Gastroesophageal sphincter (tissue), 3 donors: ENCODE data around the gene CAMKK1.

Experiments
- EP300 ChIP-seq: sonication (generic); formaldehyde crosslinking; IDR thresholded peaks from one replicate; pipeline ENCODE4 v1.6.1; 2017; ENCODE audit warnings: antibody characterized with exemption, mild to moderate bottlenecking
- POLR2A ChIP-seq, 2 donors: fragments of 450-650 bp; IDR thresholded peaks; one replicate each; pipeline ENCODE4 v1.6.1; 2017; ENCODE audit warnings: antibody characterized with exemption in 2 of 2, mild to moderate bottlenecking in 2 of 2, moderate library complexity in 1 of 2
- POLR2AphosphoS5 ChIP-seq: sonication (generic); formaldehyde crosslinking; IDR thresholded peaks from one replicate; pipeline ENCODE4 v1.6.1; 2017; ENCODE audit warnings: antibody characterized with exemption
- TF ChIP-seq, protein P1 (sequence below), 4 experiments: fragments of 200-600 bp in 2 of 4; fragments of 450-650 bp in 2 of 4; sonication (generic) in 1 of 4; IDR thresholded peaks; one replicate each; pipeline ENCODE4 v1.5.1; 2017 to 2019; ENCODE audit warnings: antibody characterized with exemption in 4 of 4, mild to moderate bottlenecking in 2 of 4, moderate library complexity in 2 of 4

DNA sequence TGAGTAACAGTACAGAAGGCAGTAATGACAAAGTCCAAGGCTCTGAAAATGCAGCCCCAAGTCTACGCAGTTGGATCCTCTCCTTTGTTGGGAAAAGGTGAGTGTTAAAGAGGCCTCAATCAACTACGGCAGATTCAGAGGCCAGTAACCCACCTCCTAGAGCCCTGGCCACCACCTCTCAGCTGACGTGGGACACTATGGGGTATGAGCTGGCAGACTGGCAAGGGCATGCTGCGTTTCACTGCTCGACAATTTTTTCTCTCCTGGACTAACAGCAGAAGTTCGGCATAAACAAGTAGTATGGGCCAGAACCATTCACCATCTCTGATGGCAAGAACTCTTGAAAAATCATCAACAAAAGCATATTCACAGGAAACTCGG, 64.0 kb downstream of the CAMKK1 start:
- TF ChIP-seq, protein P1, sequence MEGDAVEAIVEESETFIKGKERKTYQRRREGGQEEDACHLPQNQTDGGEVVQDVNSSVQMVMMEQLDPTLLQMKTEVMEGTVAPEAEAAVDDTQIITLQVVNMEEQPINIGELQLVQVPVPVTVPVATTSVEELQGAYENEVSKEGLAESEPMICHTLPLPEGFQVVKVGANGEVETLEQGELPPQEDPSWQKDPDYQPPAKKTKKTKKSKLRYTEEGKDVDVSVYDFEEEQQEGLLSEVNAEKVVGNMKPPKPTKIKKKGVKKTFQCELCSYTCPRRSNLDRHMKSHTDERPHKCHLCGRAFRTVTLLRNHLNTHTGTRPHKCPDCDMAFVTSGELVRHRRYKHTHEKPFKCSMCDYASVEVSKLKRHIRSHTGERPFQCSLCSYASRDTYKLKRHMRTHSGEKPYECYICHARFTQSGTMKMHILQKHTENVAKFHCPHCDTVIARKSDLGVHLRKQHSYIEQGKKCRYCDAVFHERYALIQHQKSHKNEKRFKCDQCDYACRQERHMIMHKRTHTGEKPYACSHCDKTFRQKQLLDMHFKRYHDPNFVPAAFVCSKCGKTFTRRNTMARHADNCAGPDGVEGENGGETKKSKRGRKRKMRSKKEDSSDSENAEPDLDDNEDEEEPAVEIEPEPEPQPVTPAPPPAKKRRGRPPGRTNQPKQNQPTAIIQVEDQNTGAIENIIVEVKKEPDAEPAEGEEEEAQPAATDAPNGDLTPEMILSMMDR (IDR thresholded peaks at IDR 0.05), result no peak
- TF ChIP-seq POLR2AphosphoS5 (no peak), EP300 (no peak), POLR2A (IDR thresholded peaks at IDR 0.05) (no peak)
